ENCODE results near the gene DLGAP1. TPM values are rescaled to one million over a fixed set of nuclear protein-coding genes. Genes with fewer than 3 reads are reported as not detected.

DLGAP1 gene
- total and polyA plus RNA-seq, 3 donors from 2014 or later: 18.6 to 93.8 (median 69.1) TPM

DNA sequence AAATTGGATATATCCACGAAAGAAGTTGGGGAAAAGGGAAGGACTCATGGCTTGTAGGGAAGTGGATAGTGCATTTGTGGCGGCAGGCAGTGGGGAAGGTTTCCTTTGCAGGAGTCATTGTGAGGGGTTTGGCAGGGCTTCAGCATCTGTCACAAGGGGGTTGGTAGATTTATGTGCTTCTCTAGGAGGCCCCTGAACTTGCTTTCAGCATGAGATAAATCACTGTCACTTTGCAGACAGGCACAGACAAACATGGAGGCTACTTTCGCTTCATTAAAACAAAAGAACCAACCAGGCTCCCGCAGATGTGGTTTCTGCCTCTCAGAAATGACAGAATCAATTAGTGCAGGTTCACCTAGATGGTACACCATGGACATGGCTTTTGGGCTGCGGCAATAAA, 664.4 kb downstream of the DLGAP1 start:
- H3K27ac ChIP-seq: no peak overlapping the region
- no peaks in the 10 kb centered on the region for H3K9me3 ChIP-seq
- intact Hi-C loops (cut with DNase I; ENCODE audit: low total_unique reads): no loop called here
- TF ChIP-seq, protein P1, sequence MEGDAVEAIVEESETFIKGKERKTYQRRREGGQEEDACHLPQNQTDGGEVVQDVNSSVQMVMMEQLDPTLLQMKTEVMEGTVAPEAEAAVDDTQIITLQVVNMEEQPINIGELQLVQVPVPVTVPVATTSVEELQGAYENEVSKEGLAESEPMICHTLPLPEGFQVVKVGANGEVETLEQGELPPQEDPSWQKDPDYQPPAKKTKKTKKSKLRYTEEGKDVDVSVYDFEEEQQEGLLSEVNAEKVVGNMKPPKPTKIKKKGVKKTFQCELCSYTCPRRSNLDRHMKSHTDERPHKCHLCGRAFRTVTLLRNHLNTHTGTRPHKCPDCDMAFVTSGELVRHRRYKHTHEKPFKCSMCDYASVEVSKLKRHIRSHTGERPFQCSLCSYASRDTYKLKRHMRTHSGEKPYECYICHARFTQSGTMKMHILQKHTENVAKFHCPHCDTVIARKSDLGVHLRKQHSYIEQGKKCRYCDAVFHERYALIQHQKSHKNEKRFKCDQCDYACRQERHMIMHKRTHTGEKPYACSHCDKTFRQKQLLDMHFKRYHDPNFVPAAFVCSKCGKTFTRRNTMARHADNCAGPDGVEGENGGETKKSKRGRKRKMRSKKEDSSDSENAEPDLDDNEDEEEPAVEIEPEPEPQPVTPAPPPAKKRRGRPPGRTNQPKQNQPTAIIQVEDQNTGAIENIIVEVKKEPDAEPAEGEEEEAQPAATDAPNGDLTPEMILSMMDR (IDR thresholded peaks at IDR 0.05): no peak
- TF ChIP-seq POLR2A (IDR thresholded peaks at IDR 0.05): no peak
- no peaks in the 10 kb centered on the region for H3K4me1 ChIP-seq
- H3K36me3 ChIP-seq (ENCODE audit: low read depth, missing control alignments): no peaks in the 10 kb centered on the region
- 46 to 68% methylated on average over 5 of the region's 5 CpGs for WGBS, 2 donors
- DNase-seq: no peak
- no peaks in the 10 kb centered on the region for H3K27me3 ChIP-seq
- H3K4me3 ChIP-seq: no peak overlapping the region

DNA sequence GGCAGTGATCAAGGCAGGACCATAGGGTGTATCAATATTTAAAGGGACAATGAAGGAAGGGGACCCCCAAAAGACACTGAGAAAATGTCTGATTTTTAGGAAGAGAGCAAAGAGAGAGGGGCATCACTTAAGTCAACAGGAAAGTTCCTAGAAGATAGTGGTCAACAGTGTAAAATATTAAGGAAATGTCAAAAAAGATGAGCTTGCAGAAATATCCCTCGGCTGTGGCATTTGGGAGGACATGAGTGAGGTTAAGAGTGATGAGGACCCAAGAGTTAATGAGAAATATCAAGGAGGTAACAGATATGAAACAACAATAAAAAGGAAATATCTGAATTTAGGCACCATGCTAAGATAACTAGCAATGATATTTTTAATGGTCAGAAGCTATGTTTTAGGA, 665.6 kb downstream of the DLGAP1 start:
- TF ChIP-seq POLR2A (IDR thresholded peaks at IDR 0.05): no peak
- TF ChIP-seq, protein P1 (IDR thresholded peaks at IDR 0.05): no peak
- Histone ChIP-seq H3K4me1 (no peaks in the 10 kb centered on the region), H3K4me3 (no peak overlapping the region), H3K9me3 (no peaks in the 10 kb centered on the region), H3K27me3 (no peaks in the 10 kb centered on the region), H3K36me3 (ENCODE audit: low read depth, missing control alignments) (no peaks in the 10 kb centered on the region), H3K27ac (no peak overlapping the region)
- 74 to 75% methylated on average over 1 of the region's 1 CpG for WGBS, 2 donors
- intact Hi-C loops (cut with DNase I; ENCODE audit: low total_unique reads): loop anchor here (10.0 kb wide), 1 partner anchor 75 kb away; no protein-coding TSS in a partner anchor
- DNase-seq: no peak

DNA sequence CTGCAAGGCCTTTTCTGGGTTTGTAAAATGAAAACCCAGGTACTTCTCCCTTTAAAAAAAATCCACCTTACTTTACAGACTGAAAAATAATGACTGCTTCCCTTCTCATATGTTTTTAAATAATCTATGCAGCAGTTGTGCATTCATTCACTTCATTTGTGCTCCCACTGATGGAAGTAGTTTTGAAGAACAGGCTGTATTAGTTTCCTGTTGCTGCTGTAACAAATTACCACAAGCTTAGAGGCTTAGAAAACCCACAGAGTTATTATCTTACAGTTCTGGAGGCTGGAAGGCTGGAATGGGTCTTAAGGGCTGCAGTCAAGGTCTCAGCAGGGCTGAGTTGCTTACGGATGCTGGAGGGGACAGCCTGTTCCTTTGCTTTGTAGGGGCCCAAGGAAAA, 670.2 kb downstream of the DLGAP1 start:
- intact Hi-C loops (cut with DNase I; ENCODE audit: low total_unique reads): loop anchor here (10.0 kb wide), 1 partner anchor 80 kb away; no protein-coding TSS in a partner anchor
- no peak for TF ChIP-seq POLR2A (IDR thresholded peaks at IDR 0.05)
- TF ChIP-seq, protein P1 (IDR thresholded peaks at IDR 0.05): no peak
- H3K9me3 ChIP-seq: no peaks in the 10 kb centered on the region
- no peaks in the 10 kb centered on the region for H3K27me3 ChIP-seq
- H3K36me3 ChIP-seq (ENCODE audit: low read depth, missing control alignments): no peaks in the 10 kb centered on the region
- H3K4me1 ChIP-seq: no peaks in the 10 kb centered on the region
- no peak for DNase-seq
- 24 to 44% methylated on average over 1 of the region's 1 CpG for WGBS, 2 donors
- H3K4me3 ChIP-seq: no peak overlapping the region
- H3K27ac ChIP-seq: no peak overlapping the region

DNA sequence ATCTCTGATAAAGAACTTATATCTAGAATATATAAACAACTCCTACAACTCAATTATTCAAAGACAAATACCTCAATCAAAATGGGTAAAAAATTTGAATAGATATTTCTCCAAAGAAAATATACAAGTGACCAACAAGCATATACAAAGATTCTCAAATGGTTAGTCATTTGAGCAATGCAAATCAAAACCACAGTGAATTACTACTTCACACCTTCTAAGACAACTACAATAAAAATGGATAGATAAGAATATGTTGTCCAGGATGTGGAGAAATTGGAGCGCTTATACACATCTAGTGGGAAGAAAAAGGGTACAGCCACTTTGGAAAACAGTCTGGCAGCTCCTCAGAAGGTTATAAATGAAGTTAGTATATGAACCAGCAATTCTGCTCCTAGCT, 672.2 kb downstream of the DLGAP1 start:
- H3K4me1 ChIP-seq: no peaks in the 10 kb centered on the region
- intact Hi-C loops (cut with DNase I; ENCODE audit: low total_unique reads): loop anchor here (10.0 kb wide), 1 partner anchor 82 kb away; no protein-coding TSS in a partner anchor
- DNase-seq: no peak
- TF ChIP-seq, protein P1 (IDR thresholded peaks at IDR 0.05): no peak
- TF ChIP-seq POLR2A (IDR thresholded peaks at IDR 0.05): no peak
- no peak overlapping the region for H3K4me3 ChIP-seq
- H3K9me3 ChIP-seq: no peaks in the 10 kb centered on the region
- H3K27me3 ChIP-seq: no peaks in the 10 kb centered on the region
- H3K27ac ChIP-seq: no peak overlapping the region
- 89 to 97% methylated on average over 1 of the region's 1 CpG for WGBS, 2 donors
- no peaks in the 10 kb centered on the region for H3K36me3 ChIP-seq (ENCODE audit: low read depth, missing control alignments)

DNA sequence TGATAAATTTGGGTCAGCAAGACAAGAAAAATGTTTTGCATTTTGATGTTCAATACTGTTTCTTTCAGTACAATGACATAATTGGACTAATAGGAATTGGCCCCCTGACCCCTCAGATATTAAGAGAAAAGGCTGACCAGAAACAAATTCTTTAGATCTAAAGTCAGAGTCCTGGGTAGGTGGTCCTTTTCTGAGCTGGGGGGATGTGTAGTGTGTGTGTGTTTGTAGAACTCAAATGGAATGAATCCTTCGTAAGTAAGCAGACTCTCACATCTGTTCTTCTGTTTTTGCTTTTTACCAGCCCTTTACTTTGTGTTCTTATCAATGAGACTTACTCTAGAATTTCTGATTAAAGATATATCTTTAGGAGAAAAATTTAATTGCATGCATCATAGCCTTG, 677.4 kb downstream of the DLGAP1 start:
- DNase-seq: no peak
- H3K36me3 ChIP-seq (ENCODE audit: low read depth, missing control alignments): no peaks in the 10 kb centered on the region
- intact Hi-C loops (cut with DNase I; ENCODE audit: low total_unique reads): loop anchor here (10.0 kb wide), 1 partner anchor 227 kb away; no protein-coding TSS in a partner anchor

More for the DNA sequence above, 677.4 kb downstream of the DLGAP1 start:
- Histone ChIP-seq H3K9me3 (no peaks in the 10 kb centered on the region), H3K27me3 (no peaks in the 10 kb centered on the region), H3K27ac (no peak overlapping the region), H3K4me1 (no peaks in the 10 kb centered on the region), H3K4me3 (no peak overlapping the region)
- WGBS, 2 donors: 90 to 94% methylated on average over 1 of the region's 1 CpG
- TF ChIP-seq POLR2A (IDR thresholded peaks at IDR 0.05): no peak
- TF ChIP-seq, protein P1 (IDR thresholded peaks at IDR 0.05): no peak

All from testis (tissue), 3 donors.